ENCODE measurements around the gene ENOX1. TPM values are rescaled to one million over a fixed set of nuclear protein-coding genes. Genes with fewer than 3 reads are reported as not detected.

ENOX1 gene
- total RNA-seq, 1 experiment from 2014 or later = 0.26 TPM

DNA sequence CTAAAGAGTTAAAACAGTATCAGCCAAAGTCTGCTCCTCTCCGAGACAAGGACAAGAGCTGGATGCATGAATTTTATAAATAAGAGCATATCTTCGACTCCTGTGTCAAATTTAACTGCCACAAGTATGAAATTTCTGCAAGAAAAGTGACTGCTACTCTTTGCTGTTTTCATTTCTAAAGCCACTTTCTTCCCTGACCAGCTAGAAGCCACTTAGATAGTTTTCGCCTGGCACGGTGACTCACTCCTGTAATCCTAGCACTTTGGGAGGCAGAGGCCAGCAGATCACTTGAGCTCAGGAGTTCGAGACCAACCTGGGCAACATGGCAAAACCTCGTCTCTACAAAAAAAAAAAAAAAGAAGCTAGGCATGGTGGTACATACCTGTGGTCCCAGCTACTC is 61.3 kb downstream of the ENOX1 start:
- TF ChIP-seq FOXP1 (CRISPR knock-in tag; IDR thresholded peaks at IDR 0.05; ENCODE audit: borderline replicate concordance) (no peak), USF2 (CRISPR knock-in tag; IDR thresholded peaks at IDR 0.05) (no peak), CBFB (CRISPR knock-in tag; IDR thresholded peaks at IDR 0.05; ENCODE audit: low read depth) (no peak), CREB1 (CRISPR knock-in tag; IDR thresholded peaks at IDR 0.05) (no peak), NFYB (CRISPR knock-in tag; conservative IDR thresholded peaks at IDR 0.05; ENCODE audit: low read depth) (no peak), NR3C1 (CRISPR knock-in tag; conservative IDR thresholded peaks at IDR 0.05; ENCODE audit: low read depth) (no peak), MLX (CRISPR knock-in tag; IDR thresholded peaks at IDR 0.05) (no peak), KAT7 (CRISPR knock-in tag; IDR thresholded peaks at IDR 0.05; ENCODE audit: borderline replicate concordance) (no peak)
- TF ChIP-seq, protein P1, sequence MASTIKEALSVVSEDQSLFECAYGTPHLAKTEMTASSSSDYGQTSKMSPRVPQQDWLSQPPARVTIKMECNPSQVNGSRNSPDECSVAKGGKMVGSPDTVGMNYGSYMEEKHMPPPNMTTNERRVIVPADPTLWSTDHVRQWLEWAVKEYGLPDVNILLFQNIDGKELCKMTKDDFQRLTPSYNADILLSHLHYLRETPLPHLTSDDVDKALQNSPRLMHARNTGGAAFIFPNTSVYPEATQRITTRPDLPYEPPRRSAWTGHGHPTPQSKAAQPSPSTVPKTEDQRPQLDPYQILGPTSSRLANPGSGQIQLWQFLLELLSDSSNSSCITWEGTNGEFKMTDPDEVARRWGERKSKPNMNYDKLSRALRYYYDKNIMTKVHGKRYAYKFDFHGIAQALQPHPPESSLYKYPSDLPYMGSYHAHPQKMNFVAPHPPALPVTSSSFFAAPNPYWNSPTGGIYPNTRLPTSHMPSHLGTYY (CRISPR knock-in tag; IDR thresholded peaks at IDR 0.05) = no peak
- TF ChIP-seq, protein P2, sequence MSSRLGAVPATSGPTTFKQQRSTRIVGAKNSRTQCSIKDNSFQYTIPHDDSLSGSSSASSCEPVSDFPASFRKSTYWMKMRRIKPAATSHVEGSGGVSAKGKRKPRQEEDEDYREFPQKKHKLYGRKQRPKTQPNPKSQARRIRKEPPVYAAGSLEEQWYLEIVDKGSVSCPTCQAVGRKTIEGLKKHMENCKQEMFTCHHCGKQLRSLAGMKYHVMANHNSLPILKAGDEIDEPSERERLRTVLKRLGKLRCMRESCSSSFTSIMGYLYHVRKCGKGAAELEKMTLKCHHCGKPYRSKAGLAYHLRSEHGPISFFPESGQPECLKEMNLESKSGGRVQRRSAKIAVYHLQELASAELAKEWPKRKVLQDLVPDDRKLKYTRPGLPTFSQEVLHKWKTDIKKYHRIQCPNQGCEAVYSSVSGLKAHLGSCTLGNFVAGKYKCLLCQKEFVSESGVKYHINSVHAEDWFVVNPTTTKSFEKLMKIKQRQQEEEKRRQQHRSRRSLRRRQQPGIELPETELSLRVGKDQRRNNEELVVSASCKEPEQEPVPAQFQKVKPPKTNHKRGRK (CRISPR knock-in tag; IDR thresholded peaks at IDR 0.05; ENCODE audit: borderline replicate concordance) = no peak
- TF ChIP-seq, protein P3, sequence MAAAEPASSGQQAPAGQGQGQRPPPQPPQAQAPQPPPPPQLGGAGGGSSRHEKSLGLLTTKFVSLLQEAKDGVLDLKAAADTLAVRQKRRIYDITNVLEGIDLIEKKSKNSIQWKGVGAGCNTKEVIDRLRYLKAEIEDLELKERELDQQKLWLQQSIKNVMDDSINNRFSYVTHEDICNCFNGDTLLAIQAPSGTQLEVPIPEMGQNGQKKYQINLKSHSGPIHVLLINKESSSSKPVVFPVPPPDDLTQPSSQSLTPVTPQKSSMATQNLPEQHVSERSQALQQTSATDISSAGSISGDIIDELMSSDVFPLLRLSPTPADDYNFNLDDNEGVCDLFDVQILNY (CRISPR knock-in tag; IDR thresholded peaks at IDR 0.05) = no peak
- no peak overlapping the region for H3K4me3 Mint-ChIP-seq
- H3K4me1 Mint-ChIP-seq = peaks cover 8% of the 10 kb centered on the region
- no peaks in the 10 kb centered on the region for H3K36me3 Mint-ChIP-seq
- ATAC-seq (no peak), DNase-seq (ENCODE audit: low spot score) (no peak)
- POLR2A ChIA-PET = no interaction called here
- CTCF ChIA-PET = no interaction called here
- H3K27ac Mint-ChIP-seq = no peak overlapping the region
- no peaks in the 10 kb centered on the region for H3K9me3 Mint-ChIP-seq
- no peaks in the 10 kb centered on the region for H3K27me3 Mint-ChIP-seq (ENCODE audit: low read depth)

- CTCF ChIA-PET = no interaction called here
- peaks cover 24% of the 10 kb centered on the region for H3K9me3 Mint-ChIP-seq
- POLR2A ChIA-PET = no interaction called here
- H3K4me1 Mint-ChIP-seq = no peaks in the 10 kb centered on the region
- ATAC-seq (no peak), DNase-seq (ENCODE audit: low spot score) (no peak)
- H3K36me3 Mint-ChIP-seq = peaks cover 15% of the 10 kb centered on the region
- H3K27ac Mint-ChIP-seq = no peak overlapping the region
- no peaks in the 10 kb centered on the region for H3K27me3 Mint-ChIP-seq (ENCODE audit: low read depth)
- H3K4me3 Mint-ChIP-seq = no peak overlapping the region
- TF ChIP-seq CDX4 (CRISPR knock-in tag; IDR thresholded peaks at IDR 0.05; ENCODE audit: borderline replicate concordance) = no peak
- TF ChIP-seq, protein P4, sequence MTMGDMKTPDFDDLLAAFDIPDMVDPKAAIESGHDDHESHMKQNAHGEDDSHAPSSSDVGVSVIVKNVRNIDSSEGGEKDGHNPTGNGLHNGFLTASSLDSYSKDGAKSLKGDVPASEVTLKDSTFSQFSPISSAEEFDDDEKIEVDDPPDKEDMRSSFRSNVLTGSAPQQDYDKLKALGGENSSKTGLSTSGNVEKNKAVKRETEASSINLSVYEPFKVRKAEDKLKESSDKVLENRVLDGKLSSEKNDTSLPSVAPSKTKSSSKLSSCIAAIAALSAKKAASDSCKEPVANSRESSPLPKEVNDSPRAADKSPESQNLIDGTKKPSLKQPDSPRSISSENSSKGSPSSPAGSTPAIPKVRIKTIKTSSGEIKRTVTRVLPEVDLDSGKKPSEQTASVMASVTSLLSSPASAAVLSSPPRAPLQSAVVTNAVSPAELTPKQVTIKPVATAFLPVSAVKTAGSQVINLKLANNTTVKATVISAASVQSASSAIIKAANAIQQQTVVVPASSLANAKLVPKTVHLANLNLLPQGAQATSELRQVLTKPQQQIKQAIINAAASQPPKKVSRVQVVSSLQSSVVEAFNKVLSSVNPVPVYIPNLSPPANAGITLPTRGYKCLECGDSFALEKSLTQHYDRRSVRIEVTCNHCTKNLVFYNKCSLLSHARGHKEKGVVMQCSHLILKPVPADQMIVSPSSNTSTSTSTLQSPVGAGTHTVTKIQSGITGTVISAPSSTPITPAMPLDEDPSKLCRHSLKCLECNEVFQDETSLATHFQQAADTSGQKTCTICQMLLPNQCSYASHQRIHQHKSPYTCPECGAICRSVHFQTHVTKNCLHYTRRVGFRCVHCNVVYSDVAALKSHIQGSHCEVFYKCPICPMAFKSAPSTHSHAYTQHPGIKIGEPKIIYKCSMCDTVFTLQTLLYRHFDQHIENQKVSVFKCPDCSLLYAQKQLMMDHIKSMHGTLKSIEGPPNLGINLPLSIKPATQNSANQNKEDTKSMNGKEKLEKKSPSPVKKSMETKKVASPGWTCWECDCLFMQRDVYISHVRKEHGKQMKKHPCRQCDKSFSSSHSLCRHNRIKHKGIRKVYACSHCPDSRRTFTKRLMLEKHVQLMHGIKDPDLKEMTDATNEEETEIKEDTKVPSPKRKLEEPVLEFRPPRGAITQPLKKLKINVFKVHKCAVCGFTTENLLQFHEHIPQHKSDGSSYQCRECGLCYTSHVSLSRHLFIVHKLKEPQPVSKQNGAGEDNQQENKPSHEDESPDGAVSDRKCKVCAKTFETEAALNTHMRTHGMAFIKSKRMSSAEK (CRISPR knock-in tag; IDR thresholded peaks at IDR 0.05; ENCODE audit: borderline replicate concordance) = no peak
- TF ChIP-seq FOXK1 (CRISPR knock-in tag; IDR thresholded peaks at IDR 0.05) = no peak
- TF ChIP-seq SMAD3 (CRISPR knock-in tag; IDR thresholded peaks at IDR 0.05; ENCODE audit: borderline replicate concordance) = no peak
- TF ChIP-seq MXD4 (CRISPR knock-in tag; IDR thresholded peaks at IDR 0.05; ENCODE audit: borderline replicate concordance) = no peak
- TF ChIP-seq, protein P5, sequence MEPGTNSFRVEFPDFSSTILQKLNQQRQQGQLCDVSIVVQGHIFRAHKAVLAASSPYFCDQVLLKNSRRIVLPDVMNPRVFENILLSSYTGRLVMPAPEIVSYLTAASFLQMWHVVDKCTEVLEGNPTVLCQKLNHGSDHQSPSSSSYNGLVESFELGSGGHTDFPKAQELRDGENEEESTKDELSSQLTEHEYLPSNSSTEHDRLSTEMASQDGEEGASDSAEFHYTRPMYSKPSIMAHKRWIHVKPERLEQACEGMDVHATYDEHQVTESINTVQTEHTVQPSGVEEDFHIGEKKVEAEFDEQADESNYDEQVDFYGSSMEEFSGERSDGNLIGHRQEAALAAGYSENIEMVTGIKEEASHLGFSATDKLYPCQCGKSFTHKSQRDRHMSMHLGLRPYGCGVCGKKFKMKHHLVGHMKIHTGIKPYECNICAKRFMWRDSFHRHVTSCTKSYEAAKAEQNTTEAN (CRISPR knock-in tag; IDR thresholded peaks at IDR 0.05) = no peak
- TF ChIP-seq MLX (CRISPR knock-in tag; IDR thresholded peaks at IDR 0.05) = no peak
- TF ChIP-seq TP53 (CRISPR knock-in tag; IDR thresholded peaks at IDR 0.05) = no peak
- no peak for TF ChIP-seq E2F4 (CRISPR knock-in tag; IDR thresholded peaks at IDR 0.05; ENCODE audit: borderline replicate concordance, low read depth)
Observed at GRCh38 chr13:43720780-43721397, 65.9 kb downstream of the ENOX1 start.
